Neural progenitor cell (in vitro differentiated cells): Measurements from ENCODE around the gene SNX13.
"Not testable (repeated sequence)": the region's sequence is repeated elsewhere in the genome, so short reads cannot be mapped to it uniquely, and the experiment has no call there.

Source experiments
- CTCF ChIP-seq: fragments of 200-600 bp; sonication (generic); IDR thresholded peaks from 2 replicates; pipeline ENCODE4 v1.5.1; 2017; ENCODE audit warnings: antibody characterized with exemption, mild to moderate bottlenecking
- EZH2 ChIP-seq: fragments of 200-600 bp; sonication (generic); IDR thresholded peaks from 2 replicates; pipeline ENCODE4 v1.6.1; 2017; ENCODE audit warnings: antibody characterized with exemption, mild to moderate bottlenecking, moderate library complexity
- EZH2phosphoT487 ChIP-seq: fragments of 200-600 bp; sonication (generic); IDR thresholded peaks from 2 replicates; pipeline ENCODE4 v1.6.1; 2017; ENCODE audit warnings: antibody characterized with exemption

- TF ChIP-seq CTCF, EZH2, EZH2phosphoT487: not testable (repeated sequence)
Observed at GRCh38 chr7:17809215-17809614, 131.1 kb downstream of the SNX13 start.
